ENCODE results near the gene PRPF40B.

DNA sequence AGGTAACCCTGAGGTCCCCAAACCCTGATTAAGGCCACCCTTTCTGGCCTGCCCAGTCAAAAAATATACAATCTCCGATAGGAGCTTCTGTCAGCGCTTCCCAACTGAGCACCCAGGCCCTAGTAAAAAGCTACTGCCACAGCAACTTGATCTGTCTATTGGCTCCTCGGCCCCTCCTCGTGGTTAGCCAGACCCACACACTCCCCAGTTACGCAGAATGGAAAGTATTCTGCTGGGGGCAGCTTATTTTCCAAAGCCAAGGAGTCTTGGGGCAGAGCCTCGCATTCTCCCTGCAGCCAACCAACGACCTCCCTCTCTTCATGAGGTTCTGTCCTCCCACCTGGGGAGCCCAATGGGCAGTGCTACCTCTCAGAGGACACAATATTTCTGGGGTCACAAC, 51.8 kb downstream of the PRPF40B start:
- TF ChIP-seq POLR2A (conservative IDR thresholded peaks at IDR 0.05) (no peak), MCM7 (IDR thresholded peaks at IDR 0.05) (no peak), RBM22 (IDR thresholded peaks at IDR 0.05; ENCODE audit: low read depth, low read length, poor library complexity, severe bottlenecking) (no peak), SIN3A (IDR thresholded peaks at IDR 0.05; ENCODE audit: borderline replicate concordance in 2 of 2, control insufficient read depth in 1 of 2, low read depth in 2 of 2, low read length in 2 of 2) (no peak), ZNF311 (CRISPR knock-in tag; IDR thresholded peaks at IDR 0.05) (no peak)
- TF ChIP-seq, protein P1, sequence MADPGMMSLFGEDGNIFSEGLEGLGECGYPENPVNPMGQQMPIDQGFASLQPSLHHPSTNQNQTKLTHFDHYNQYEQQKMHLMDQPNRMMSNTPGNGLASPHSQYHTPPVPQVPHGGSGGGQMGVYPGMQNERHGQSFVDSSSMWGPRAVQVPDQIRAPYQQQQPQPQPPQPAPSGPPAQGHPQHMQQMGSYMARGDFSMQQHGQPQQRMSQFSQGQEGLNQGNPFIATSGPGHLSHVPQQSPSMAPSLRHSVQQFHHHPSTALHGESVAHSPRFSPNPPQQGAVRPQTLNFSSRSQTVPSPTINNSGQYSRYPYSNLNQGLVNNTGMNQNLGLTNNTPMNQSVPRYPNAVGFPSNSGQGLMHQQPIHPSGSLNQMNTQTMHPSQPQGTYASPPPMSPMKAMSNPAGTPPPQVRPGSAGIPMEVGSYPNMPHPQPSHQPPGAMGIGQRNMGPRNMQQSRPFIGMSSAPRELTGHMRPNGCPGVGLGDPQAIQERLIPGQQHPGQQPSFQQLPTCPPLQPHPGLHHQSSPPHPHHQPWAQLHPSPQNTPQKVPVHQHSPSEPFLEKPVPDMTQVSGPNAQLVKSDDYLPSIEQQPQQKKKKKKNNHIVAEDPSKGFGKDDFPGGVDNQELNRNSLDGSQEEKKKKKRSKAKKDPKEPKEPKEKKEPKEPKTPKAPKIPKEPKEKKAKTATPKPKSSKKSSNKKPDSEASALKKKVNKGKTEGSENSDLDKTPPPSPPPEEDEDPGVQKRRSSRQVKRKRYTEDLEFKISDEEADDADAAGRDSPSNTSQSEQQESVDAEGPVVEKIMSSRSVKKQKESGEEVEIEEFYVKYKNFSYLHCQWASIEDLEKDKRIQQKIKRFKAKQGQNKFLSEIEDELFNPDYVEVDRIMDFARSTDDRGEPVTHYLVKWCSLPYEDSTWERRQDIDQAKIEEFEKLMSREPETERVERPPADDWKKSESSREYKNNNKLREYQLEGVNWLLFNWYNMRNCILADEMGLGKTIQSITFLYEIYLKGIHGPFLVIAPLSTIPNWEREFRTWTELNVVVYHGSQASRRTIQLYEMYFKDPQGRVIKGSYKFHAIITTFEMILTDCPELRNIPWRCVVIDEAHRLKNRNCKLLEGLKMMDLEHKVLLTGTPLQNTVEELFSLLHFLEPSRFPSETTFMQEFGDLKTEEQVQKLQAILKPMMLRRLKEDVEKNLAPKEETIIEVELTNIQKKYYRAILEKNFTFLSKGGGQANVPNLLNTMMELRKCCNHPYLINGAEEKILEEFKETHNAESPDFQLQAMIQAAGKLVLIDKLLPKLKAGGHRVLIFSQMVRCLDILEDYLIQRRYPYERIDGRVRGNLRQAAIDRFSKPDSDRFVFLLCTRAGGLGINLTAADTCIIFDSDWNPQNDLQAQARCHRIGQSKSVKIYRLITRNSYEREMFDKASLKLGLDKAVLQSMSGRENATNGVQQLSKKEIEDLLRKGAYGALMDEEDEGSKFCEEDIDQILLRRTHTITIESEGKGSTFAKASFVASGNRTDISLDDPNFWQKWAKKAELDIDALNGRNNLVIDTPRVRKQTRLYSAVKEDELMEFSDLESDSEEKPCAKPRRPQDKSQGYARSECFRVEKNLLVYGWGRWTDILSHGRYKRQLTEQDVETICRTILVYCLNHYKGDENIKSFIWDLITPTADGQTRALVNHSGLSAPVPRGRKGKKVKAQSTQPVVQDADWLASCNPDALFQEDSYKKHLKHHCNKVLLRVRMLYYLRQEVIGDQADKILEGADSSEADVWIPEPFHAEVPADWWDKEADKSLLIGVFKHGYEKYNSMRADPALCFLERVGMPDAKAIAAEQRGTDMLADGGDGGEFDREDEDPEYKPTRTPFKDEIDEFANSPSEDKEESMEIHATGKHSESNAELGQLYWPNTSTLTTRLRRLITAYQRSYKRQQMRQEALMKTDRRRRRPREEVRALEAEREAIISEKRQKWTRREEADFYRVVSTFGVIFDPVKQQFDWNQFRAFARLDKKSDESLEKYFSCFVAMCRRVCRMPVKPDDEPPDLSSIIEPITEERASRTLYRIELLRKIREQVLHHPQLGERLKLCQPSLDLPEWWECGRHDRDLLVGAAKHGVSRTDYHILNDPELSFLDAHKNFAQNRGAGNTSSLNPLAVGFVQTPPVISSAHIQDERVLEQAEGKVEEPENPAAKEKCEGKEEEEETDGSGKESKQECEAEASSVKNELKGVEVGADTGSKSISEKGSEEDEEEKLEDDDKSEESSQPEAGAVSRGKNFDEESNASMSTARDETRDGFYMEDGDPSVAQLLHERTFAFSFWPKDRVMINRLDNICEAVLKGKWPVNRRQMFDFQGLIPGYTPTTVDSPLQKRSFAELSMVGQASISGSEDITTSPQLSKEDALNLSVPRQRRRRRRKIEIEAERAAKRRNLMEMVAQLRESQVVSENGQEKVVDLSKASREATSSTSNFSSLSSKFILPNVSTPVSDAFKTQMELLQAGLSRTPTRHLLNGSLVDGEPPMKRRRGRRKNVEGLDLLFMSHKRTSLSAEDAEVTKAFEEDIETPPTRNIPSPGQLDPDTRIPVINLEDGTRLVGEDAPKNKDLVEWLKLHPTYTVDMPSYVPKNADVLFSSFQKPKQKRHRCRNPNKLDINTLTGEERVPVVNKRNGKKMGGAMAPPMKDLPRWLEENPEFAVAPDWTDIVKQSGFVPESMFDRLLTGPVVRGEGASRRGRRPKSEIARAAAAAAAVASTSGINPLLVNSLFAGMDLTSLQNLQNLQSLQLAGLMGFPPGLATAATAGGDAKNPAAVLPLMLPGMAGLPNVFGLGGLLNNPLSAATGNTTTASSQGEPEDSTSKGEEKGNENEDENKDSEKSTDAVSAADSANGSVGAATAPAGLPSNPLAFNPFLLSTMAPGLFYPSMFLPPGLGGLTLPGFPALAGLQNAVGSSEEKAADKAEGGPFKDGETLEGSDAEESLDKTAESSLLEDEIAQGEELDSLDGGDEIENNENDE (IDR thresholded peaks at IDR 0.05; ENCODE audit: low read depth, low read length): no peak

Data from K562 (cell line).